ENCODE data around the gene COQ8A. TPM values are rescaled to one million over a fixed set of nuclear protein-coding genes. Genes with fewer than 3 reads are reported as not detected.

COQ8A gene
- total RNA-seq, 1 donor from 2014 or later: 13.8 TPM

DNA sequence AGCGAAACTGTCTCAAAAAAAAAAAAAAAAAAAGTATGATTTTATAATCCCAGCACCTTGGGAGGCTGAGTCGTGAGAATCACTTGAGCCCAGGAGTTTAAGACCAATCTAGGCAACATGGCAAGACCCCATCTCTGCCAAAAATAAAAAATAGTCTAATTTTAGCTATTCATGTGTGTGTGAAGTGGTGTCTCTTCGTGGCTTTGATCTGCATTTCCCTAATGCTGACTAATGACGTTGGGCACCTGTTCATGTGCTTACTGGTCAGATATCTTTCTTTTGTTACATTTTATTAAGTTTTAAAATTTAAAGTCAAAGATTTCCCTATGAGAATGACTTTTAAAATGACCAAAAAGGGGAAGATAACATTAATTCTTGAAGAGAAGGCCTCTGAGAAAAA lies 38.7 kb upstream of the COQ8A start:
- Mint-ChIP-seq H3K4me1 (peaks cover 2% of the 10 kb centered on the region), H3K27ac (no peak overlapping the region), H3K36me3 (peaks cover 12% of the 10 kb centered on the region), H3K4me3 (no peak overlapping the region), H3K9me3 (no peaks in the 10 kb centered on the region), H3K27me3 (ENCODE audit: insufficient read depth, low read depth) (peaks cover 2% of the 10 kb centered on the region)
- Histone ChIP-seq H3K9me3 (ENCODE audit: low read depth) (no peaks in the 10 kb centered on the region), H4K20me1 (ENCODE audit: low read depth) (no peaks in the 10 kb centered on the region), H3F3A (ENCODE audit: low read depth) (no peaks in the 10 kb centered on the region), H3K27ac (no peak overlapping the region), H3K79me2 (ENCODE audit: low read depth) (no peaks in the 10 kb centered on the region), H2AFZ (replicated peaks) (no peak overlapping the region), H3K27me3 (no peaks in the 10 kb centered on the region), H3K4me3 (no peak overlapping the region), H3K36me3 (no peaks in the 10 kb centered on the region), H3K4me1 (no peaks in the 10 kb centered on the region), H3K4me2 (no peak overlapping the region), H3K9ac (no peak overlapping the region)
- DNase-seq (ENCODE audit: low spot score): no peak
- TF ChIP-seq, protein P1, sequence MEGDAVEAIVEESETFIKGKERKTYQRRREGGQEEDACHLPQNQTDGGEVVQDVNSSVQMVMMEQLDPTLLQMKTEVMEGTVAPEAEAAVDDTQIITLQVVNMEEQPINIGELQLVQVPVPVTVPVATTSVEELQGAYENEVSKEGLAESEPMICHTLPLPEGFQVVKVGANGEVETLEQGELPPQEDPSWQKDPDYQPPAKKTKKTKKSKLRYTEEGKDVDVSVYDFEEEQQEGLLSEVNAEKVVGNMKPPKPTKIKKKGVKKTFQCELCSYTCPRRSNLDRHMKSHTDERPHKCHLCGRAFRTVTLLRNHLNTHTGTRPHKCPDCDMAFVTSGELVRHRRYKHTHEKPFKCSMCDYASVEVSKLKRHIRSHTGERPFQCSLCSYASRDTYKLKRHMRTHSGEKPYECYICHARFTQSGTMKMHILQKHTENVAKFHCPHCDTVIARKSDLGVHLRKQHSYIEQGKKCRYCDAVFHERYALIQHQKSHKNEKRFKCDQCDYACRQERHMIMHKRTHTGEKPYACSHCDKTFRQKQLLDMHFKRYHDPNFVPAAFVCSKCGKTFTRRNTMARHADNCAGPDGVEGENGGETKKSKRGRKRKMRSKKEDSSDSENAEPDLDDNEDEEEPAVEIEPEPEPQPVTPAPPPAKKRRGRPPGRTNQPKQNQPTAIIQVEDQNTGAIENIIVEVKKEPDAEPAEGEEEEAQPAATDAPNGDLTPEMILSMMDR (IDR thresholded peaks at IDR 0.05): no peak
- no peak for TF ChIP-seq EZH2 (IDR thresholded peaks at IDR 0.05)
- TF ChIP-seq EZH2phosphoT487 (IDR thresholded peaks at IDR 0.05): no peak

DNA sequence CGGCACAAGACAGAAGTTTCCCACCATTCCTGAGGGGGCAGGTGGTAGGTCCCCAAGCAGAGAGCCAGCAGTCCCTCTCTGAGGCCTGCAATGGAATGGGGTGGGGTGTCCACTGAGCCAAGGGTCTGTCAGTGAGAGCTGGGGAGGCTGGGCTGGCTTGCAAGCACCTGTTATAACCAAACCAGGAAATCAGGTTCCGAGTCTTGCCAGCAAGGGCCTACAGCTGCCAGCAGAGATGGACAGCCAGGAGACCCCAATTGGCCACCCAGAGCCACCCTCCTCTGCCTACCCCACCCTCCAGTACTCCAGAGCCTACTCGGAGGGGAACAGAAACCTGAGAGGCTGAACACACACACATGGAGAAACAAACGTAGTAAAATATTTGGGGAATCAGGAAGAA lies 37.5 kb upstream of the COQ8A start:
- Histone ChIP-seq H3F3A (ENCODE audit: low read depth) (no peaks in the 10 kb centered on the region), H3K4me3 (no peak overlapping the region), H2AFZ (replicated peaks) (no peak overlapping the region), H3K27me3 (no peaks in the 10 kb centered on the region), H4K20me1 (ENCODE audit: low read depth) (no peaks in the 10 kb centered on the region), H3K79me2 (ENCODE audit: low read depth) (no peaks in the 10 kb centered on the region), H3K4me2 (no peak overlapping the region), H3K36me3 (no peaks in the 10 kb centered on the region), H3K9ac (no peak overlapping the region), H3K27ac (no peak overlapping the region), H3K4me1 (no peaks in the 10 kb centered on the region), H3K9me3 (ENCODE audit: low read depth) (no peaks in the 10 kb centered on the region)
- Mint-ChIP-seq H3K4me3 (no peak overlapping the region), H3K27me3 (ENCODE audit: insufficient read depth, low read depth) (peaks cover 2% of the 10 kb centered on the region), H3K9me3 (no peaks in the 10 kb centered on the region), H3K4me1 (peaks cover 2% of the 10 kb centered on the region), H3K27ac (no peak overlapping the region), H3K36me3 (peaks cover 12% of the 10 kb centered on the region)
- no peak for DNase-seq (ENCODE audit: low spot score)
- TF ChIP-seq EZH2phosphoT487 (IDR thresholded peaks at IDR 0.05) (no peak), EZH2 (IDR thresholded peaks at IDR 0.05) (no peak)
- TF ChIP-seq, protein P1 (IDR thresholded peaks at IDR 0.05): no peak

GRCh38 chr1:226903819-226904716 lies 36.0 kb upstream of the COQ8A start:
- Histone ChIP-seq H2AFZ (replicated peaks) (no peak overlapping the region), H3K36me3 (no peaks in the 10 kb centered on the region), H3K27ac (no peak overlapping the region), H3K4me2 (no peak overlapping the region), H3K4me1 (no peaks in the 10 kb centered on the region), H4K20me1 (ENCODE audit: low read depth) (no peaks in the 10 kb centered on the region), H3K4me3 (no peak overlapping the region), H3K27me3 (no peaks in the 10 kb centered on the region), H3K79me2 (ENCODE audit: low read depth) (no peaks in the 10 kb centered on the region), H3K9me3 (ENCODE audit: low read depth) (no peaks in the 10 kb centered on the region), H3F3A (ENCODE audit: low read depth) (no peaks in the 10 kb centered on the region), H3K9ac (no peak overlapping the region)
- peak overlapping the region; percentile 20 for H3K27ac Mint-ChIP-seq
- H3K9me3 Mint-ChIP-seq: no peaks in the 10 kb centered on the region
- H3K36me3 Mint-ChIP-seq: peaks cover 13% of the 10 kb centered on the region
- no peak for DNase-seq (ENCODE audit: low spot score)
- TF ChIP-seq, protein P1 (IDR thresholded peaks at IDR 0.05): no peak
- no peak for TF ChIP-seq EZH2 (IDR thresholded peaks at IDR 0.05)
- no peak for TF ChIP-seq EZH2phosphoT487 (IDR thresholded peaks at IDR 0.05)
- no peak overlapping the region for H3K4me3 Mint-ChIP-seq
- H3K4me1 Mint-ChIP-seq: peaks cover 2% of the 10 kb centered on the region
- peaks cover 2% of the 10 kb centered on the region for H3K27me3 Mint-ChIP-seq (ENCODE audit: insufficient read depth, low read depth)
